Endothelial cell of umbilical vein (primary cell): ENCODE results near the gene AP1B1. TPM values are rescaled to one million over a fixed set of nuclear protein-coding genes. Genes with fewer than 3 reads are reported as not detected.

ENCODE experiments used
- BruUV-seq: library from RNA; stranded (reverse); fragments of 400-500 nt; replicated peaks from 2 replicates; lab custom pipeline; 2021; lab: Mats Ljungman, UMichigan
- CTCF ChIA-PET: fragments of 300-600, 350-600 bp; sonication (Branson Sonifier 250); formaldehyde crosslinking; loops from one replicate; lab custom pipeline; 2021; ENCODE audit warnings: antibody characterized with exemption, inconsistent platforms; lab: Charles Lee
- POLR2A ChIA-PET: fragments of 300-600, 350-600 bp; sonication (Branson Sonifier 250); formaldehyde crosslinking; loops from one replicate; lab custom pipeline; 2021; ENCODE audit warnings: antibody characterized with exemption, inconsistent platforms; lab: Charles Lee
- DNase-seq: peaks from one replicate; pipeline ENCODE4 v3.0.0-alpha.2; 2011; ENCODE audit warnings: low read depth, low spot score
- FAIRE-seq: peaks from 2 replicates; lab custom pipeline; 2011; peaks lifted over from hg19 to GRCh38; lab: Jason Lieb, UNC
- H2AFZ ChIP-seq: 2 replicates; pipeline ENCODE4 v1.6.0; 2012; ENCODE audit warnings: low read depth, low read length, control low read depth, inconsistent platforms
- H3K27ac ChIP-seq: 2 replicates; pipeline ENCODE4 v1.5.1; 2011; ENCODE audit warnings: low read depth, mild to moderate bottlenecking, control low read depth, low read length, moderate library complexity; ENCODE audit not compliant: insufficient read depth
- H3K27me3 ChIP-seq, 2 experiments: 2 replicates each; pipeline versions ENCODE4 v1.6.0 to v1.6.1; 2011; ENCODE audit warnings: low read length in 2 of 2, mixed read lengths in 1 of 2; ENCODE audit not compliant: control insufficient read depth in 2 of 2, insufficient read depth in 2 of 2
- H3K36me3 ChIP-seq, 2 experiments: 2 replicates in 1 of 2; 3 replicates in 1 of 2; pipeline ENCODE4 v1.5.1; 2011; ENCODE audit warnings: low read length in 2 of 2, mild to moderate bottlenecking in 1 of 2, moderate library complexity in 1 of 2; ENCODE audit not compliant: control insufficient read depth in 2 of 2, insufficient read depth in 2 of 2; ENCODE audit errors: extremely low read depth in 1 of 2
- H3K4me1 ChIP-seq: 3 replicates; pipeline ENCODE4 v1.5.1; 2011; ENCODE audit warnings: mild to moderate bottlenecking, low read length; ENCODE audit not compliant: control insufficient read depth, insufficient read depth; ENCODE audit errors: extremely low read depth
- H3K4me2 ChIP-seq: 2 replicates; pipeline ENCODE4 v1.6.1; 2011; ENCODE audit warnings: low read length, control low read depth, mixed read lengths; ENCODE audit not compliant: insufficient read depth
- H3K4me3 ChIP-seq, 3 experiments: fragments of 200-600 bp in 1 of 3; sonication (generic), shearing (Covaris generic) in 1 of 3; replicated peaks in 1 of 3; 2 replicates each; pipeline ENCODE4 v1.5.1; 2011 to 2016; ENCODE audit warnings: control low read depth in 3 of 3, low read length in 3 of 3, mild to moderate bottlenecking in 2 of 3, inconsistent platforms in 1 of 3, low read depth in 1 of 3, moderate library complexity in 1 of 3; ENCODE audit not compliant: insufficient read depth in 1 of 3
- H3K79me2 ChIP-seq: 2 replicates; pipeline ENCODE4 v1.6.0; 2012; ENCODE audit warnings: low read length, inconsistent platforms; ENCODE audit not compliant: control insufficient read depth, insufficient read depth
- H3K9ac ChIP-seq: replicated peaks from 2 replicates; pipeline ENCODE3; 2011; ENCODE audit warnings: low read length, control low read depth; ENCODE audit not compliant: insufficient read depth; ENCODE audit errors: extremely low read depth
- H3K9me1 ChIP-seq: replicated peaks from 3 replicates; pipeline ENCODE4 v1.6.0; 2011; ENCODE audit warnings: mild to moderate bottlenecking, low read length; ENCODE audit not compliant: control insufficient read depth, insufficient read depth; ENCODE audit errors: extremely low read depth
- H3K9me3 ChIP-seq: replicated peaks from 2 replicates; pipeline ENCODE4 v1.5.1; 2012; ENCODE audit warnings: low read length, inconsistent platforms; ENCODE audit not compliant: control insufficient read depth, insufficient read depth
- H4K20me1 ChIP-seq: replicated peaks from 2 replicates; pipeline ENCODE3; 2011; ENCODE audit warnings: mild to moderate bottlenecking, low read length; ENCODE audit not compliant: control insufficient read depth, insufficient read depth; ENCODE audit errors: extremely low read depth
- CTCF ChIP-seq, 2 donors: IDR thresholded peaks; 1 replicate in 1 of 2; 2 replicates in 1 of 2; pipeline ENCODE4 v1.5.1; 2011; ENCODE audit warnings: low read length in 2 of 2, mild to moderate bottlenecking in 2 of 2, moderate library complexity in 2 of 2, control low read depth in 1 of 2, inconsistent platforms in 1 of 2, low read depth in 1 of 2; ENCODE audit not compliant: insufficient read depth in 1 of 2; ENCODE audit errors: extremely low read depth in 1 of 2
- EZH2 ChIP-seq: IDR thresholded peaks from 2 replicates; pipeline ENCODE4 v1.6.1; 2012; ENCODE audit warnings: borderline replicate concordance, low read depth, mild to moderate bottlenecking, moderate library complexity, low read length, inconsistent platforms; ENCODE audit not compliant: severe bottlenecking
- FOS ChIP-seq: IDR thresholded peaks from 2 replicates; pipeline ENCODE4 v1.6.1; 2011; ENCODE audit warnings: mild to moderate bottlenecking, low read length, moderate library complexity, borderline replicate concordance; ENCODE audit not compliant: insufficient read depth
- GATA2 ChIP-seq: IDR thresholded peaks from 2 replicates; pipeline ENCODE4 v1.7.0; 2011; ENCODE audit warnings: low read depth, mild to moderate bottlenecking, moderate library complexity, mixed read lengths, low read length; ENCODE audit not compliant: insufficient read length, insufficient read depth
- MYC ChIP-seq: IDR thresholded peaks from one replicate; pipeline ENCODE4 v1.6.1; 2011; ENCODE audit warnings: mild to moderate bottlenecking, low read depth, low read length
- POLR2A ChIP-seq: IDR thresholded peaks from 2 replicates; pipeline ENCODE4 v1.6.1; 2012; ENCODE audit warnings: low read depth, mild to moderate bottlenecking, control low read depth, low read length
- POLR2AphosphoS5 ChIP-seq: IDR thresholded peaks from 2 replicates; pipeline ENCODE4 v1.6.1; 2012; ENCODE audit warnings: low read depth, mild to moderate bottlenecking, control low read depth, low read length, moderate library complexity; ENCODE audit not compliant: insufficient read depth
- dilution Hi-C: fragments of 300-500 bp; cut with MboI; formaldehyde crosslinking; loops from one replicate; pipeline ENCODE4 v1.15.0; 2019; ENCODE audit warnings: low sequenced_read_pairs; ENCODE audit not compliant: extremely low pct_ligation_motif_present
- intact Hi-C: fragments of 100-400 bp; cut with micrococcal nuclease; formaldehyde crosslinking; loops from one replicate; pipeline ENCODE4 v1.10.0; 2022
- polyA plus RNA-seq, 4 experiments: library from polyadenylated mRNA; depleted of rRNA in 3 of 4; stranded (reverse) in 3 of 4; unstranded in 1 of 4; fragments of >200 nt; gene quantifications; 2 replicates each; pipeline versions ENCODE4 v1.2.1 to v1.2.3, GENCODE V29; 2011 to 2012; ENCODE audit warnings: missing spikeins in 1 of 4
- total RNA-seq: library from RNA; stranded (reverse); gene quantifications from 2 replicates; pipeline ENCODE4 v1.2.3, GENCODE V29; 2021
- TF ChIP-seq, protein P1 (sequence below): IDR thresholded peaks from 2 replicates; pipeline ENCODE4 v1.6.1; 2011; ENCODE audit not compliant: insufficient read depth, insufficient read length

AP1B1 gene
- total and polyA plus RNA-seq, 2 donors (not counting 3 experiments of a cell fraction or from before 2014, with no cell fraction given), result 107 to 131 TPM

- TF ChIP-seq EZH2 (no peak), FOS (no peak), CTCF (IDR thresholded peaks at IDR 0.05; ENCODE audit: extremely low read depth in 1 of 2, insufficient read depth in 1 of 2, low read depth in 1 of 2, low read length in 2 of 2) (no peak), GATA2 (no peak), POLR2AphosphoS5 (no peak), POLR2A (no peak), MYC (no peak)
- TF ChIP-seq, protein P1, sequence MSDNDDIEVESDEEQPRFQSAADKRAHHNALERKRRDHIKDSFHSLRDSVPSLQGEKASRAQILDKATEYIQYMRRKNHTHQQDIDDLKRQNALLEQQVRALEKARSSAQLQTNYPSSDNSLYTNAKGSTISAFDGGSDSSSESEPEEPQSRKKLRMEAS, result no peak
- no peaks in the 10 kb centered on the region for H4K20me1 ChIP-seq
- CTCF ChIA-PET, result interaction anchor here (0.8 to 2.0 kb wide), 5 partner anchors 10 to 57 kb away, joined by 3 to 13 read pairs (median 7); no protein-coding TSS in a partner anchor
- no peaks in the 10 kb centered on the region for H3K9me1 ChIP-seq
- FAIRE-seq, result no peak
- no TSS peak for BruUV-seq
- H3K27ac ChIP-seq, result no peak overlapping the region
- peaks cover 7 to 23% of the 10 kb centered on the region in 2 experiments for H3K36me3 ChIP-seq
- DNase-seq, result no peak
- no peak overlapping the region for H3K4me2 ChIP-seq
- no peak overlapping the region for H3K9ac ChIP-seq
- dilution Hi-C loops (no loop called here), intact Hi-C loops (no loop called here)
- POLR2A ChIA-PET, result no interaction called here
- H3K79me2 ChIP-seq, result peaks cover 6% of the 10 kb centered on the region
- H3K27me3 ChIP-seq, result no peaks in the 10 kb centered on the region
- H3K9me3 ChIP-seq, result no peaks in the 10 kb centered on the region
- peaks cover 5% of the 10 kb centered on the region for H3K4me1 ChIP-seq
- no peak overlapping the region for H2AFZ ChIP-seq
- no peak overlapping the region for H3K4me3 ChIP-seq
These were observed 85.5 kb downstream of the AP1B1 start for GRCh38 chr22:29302681-29303465.
